ENCODE data around the gene ATP13A1.
"Not testable (repeated sequence)": the region's sequence is repeated elsewhere in the genome, so short reads cannot be mapped to it uniquely, and the experiment has no call there.

ATP13A1 gene

DNA sequence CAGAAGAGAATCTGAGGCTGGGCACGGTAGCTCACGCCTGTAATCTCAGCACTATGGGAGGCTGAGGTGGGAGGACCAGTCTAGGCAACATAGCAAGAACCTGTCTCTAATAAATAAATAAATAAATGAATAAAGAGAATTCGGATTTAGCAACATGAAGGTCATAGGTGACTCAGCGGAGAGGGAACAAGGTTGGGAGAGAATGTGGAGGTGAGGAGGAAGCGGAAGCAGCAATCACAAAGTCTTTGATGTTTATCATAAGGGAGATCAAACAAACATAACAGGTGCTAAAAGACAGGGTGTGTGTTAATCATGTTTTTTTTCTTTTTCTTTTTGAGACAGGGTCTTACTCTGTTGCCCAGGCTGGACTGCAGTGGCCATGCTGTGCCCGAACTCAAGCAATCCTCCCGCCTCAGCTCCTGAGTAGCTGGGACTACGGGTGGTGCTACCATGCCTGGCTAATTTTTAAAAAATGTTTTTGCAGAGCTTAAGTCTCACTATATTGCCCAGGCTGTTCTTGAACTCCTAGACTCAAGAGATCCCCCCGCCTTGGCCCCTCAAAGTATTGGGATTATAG lies 61.3 kb downstream of the ATP13A1 start:
- H3K9me3 ChIP-seq (ENCODE audit: severe bottlenecking), result no peaks in the 10 kb centered on the region
- TF ChIP-seq, protein P1, sequence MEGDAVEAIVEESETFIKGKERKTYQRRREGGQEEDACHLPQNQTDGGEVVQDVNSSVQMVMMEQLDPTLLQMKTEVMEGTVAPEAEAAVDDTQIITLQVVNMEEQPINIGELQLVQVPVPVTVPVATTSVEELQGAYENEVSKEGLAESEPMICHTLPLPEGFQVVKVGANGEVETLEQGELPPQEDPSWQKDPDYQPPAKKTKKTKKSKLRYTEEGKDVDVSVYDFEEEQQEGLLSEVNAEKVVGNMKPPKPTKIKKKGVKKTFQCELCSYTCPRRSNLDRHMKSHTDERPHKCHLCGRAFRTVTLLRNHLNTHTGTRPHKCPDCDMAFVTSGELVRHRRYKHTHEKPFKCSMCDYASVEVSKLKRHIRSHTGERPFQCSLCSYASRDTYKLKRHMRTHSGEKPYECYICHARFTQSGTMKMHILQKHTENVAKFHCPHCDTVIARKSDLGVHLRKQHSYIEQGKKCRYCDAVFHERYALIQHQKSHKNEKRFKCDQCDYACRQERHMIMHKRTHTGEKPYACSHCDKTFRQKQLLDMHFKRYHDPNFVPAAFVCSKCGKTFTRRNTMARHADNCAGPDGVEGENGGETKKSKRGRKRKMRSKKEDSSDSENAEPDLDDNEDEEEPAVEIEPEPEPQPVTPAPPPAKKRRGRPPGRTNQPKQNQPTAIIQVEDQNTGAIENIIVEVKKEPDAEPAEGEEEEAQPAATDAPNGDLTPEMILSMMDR (IDR thresholded peaks at IDR 0.05; ENCODE audit: poor library complexity, severe bottlenecking), result no peak
- ATAC-seq (ENCODE audit: low read depth) (no peak), DNase-seq (ENCODE audit: low spot score) (no peak)
- H3K27me3 ChIP-seq (ENCODE audit: insufficient read depth, poor library complexity, severe bottlenecking), result no peaks in the 10 kb centered on the region
- H3K4me1 ChIP-seq (ENCODE audit: insufficient read depth, poor library complexity, severe bottlenecking), result peaks cover 38% of the 10 kb centered on the region
- H3K36me3 ChIP-seq (ENCODE audit: low read depth), result no peaks in the 10 kb centered on the region; the same call in 1 of the 2 replicates
- H3K4me3 ChIP-seq (ENCODE audit: severe bottlenecking), result no peak overlapping the region
- peak overlapping the region; percentile 83 for H3K27ac ChIP-seq (ENCODE audit: poor library complexity, severe bottlenecking)

DNA sequence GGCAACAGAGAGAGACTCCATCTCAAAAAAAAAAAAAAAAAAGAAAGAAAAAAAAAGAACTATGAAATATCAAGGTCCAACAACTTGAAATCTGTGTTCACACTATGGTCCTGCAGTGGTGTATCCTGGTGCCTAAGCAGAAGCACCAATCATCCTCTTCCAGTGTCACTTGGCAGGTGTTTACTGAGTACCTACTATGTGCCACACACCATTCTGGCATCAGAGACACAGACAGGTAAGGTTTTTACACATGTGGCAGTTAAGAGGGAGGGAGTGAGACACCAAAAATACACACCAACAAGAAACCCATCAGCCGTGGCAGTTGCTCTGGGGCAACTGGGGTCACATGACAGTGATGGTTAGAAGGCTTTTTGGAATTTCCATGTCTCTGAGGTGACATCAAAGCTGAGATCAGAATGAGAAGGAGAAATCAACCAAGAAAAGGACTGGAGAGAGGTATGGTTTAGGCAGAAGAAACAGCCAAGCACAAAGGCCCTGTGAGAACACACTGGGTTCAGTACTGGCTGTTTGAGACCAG lies 62.6 kb downstream of the ATP13A1 start:
- Histone ChIP-seq H3K9me3 (ENCODE audit: severe bottlenecking) (no peaks in the 10 kb centered on the region), H3K27ac (ENCODE audit: poor library complexity, severe bottlenecking) (no peak overlapping the region), H3K27me3 (ENCODE audit: insufficient read depth, poor library complexity, severe bottlenecking) (no peaks in the 10 kb centered on the region), H3K4me3 (ENCODE audit: severe bottlenecking) (no peak overlapping the region), H3K4me1 (ENCODE audit: insufficient read depth, poor library complexity, severe bottlenecking) (peaks cover 30% of the 10 kb centered on the region), H3K36me3 (ENCODE audit: low read depth) (no peaks in the 10 kb centered on the region)
- ATAC-seq (ENCODE audit: low read depth) (no peak), DNase-seq (ENCODE audit: low spot score) (no peak)
- TF ChIP-seq, protein P1 (IDR thresholded peaks at IDR 0.05; ENCODE audit: poor library complexity, severe bottlenecking), result no peak

DNA sequence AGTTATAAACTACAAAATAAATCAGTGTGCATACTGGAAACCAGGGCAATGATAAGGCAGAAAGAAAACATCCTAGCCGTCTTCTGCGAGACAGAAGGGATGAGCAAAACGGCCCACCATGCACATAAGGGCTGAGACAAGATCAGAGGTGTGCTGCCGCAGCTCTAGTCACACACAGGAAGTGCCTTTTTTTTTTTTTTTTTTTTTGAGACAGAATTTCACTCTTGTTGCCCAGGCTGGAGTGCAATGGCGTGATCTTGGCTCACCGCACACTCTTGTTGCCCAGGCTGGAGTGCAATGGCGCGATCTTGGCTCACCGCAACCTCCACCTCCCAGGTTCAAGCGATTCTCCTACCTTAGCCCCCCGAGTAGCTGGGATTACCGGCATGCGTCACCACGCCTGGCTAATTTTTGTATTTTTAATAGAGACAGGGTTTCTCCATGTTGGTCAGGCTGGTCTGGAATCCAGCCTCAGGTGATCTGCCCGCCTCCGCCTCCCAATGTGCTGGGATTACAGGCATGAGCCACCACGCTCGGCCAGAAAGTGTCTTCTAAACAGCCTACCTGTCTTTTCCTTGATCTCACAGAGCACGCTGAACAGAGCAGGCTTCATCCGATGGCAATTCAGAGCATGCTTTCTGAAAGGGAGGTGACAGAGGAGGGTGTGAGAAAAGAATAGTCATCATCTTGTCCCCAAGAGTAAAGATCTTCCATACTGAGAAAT lies 64.6 kb downstream of the ATP13A1 start:
- not testable (repeated sequence) for H3K4me3 ChIP-seq (ENCODE audit: severe bottlenecking); H3K36me3 ChIP-seq (ENCODE audit: low read depth); H3K27me3 ChIP-seq (ENCODE audit: insufficient read depth, poor library complexity, severe bottlenecking); ATAC-seq (ENCODE audit: low read depth); H3K9me3 ChIP-seq (ENCODE audit: severe bottlenecking); H3K27ac ChIP-seq (ENCODE audit: poor library complexity, severe bottlenecking); DNase-seq (ENCODE audit: low spot score)
- H3K4me1 ChIP-seq (ENCODE audit: insufficient read depth, poor library complexity, severe bottlenecking), result peaks cover 22% of the 10 kb centered on the region

DNA sequence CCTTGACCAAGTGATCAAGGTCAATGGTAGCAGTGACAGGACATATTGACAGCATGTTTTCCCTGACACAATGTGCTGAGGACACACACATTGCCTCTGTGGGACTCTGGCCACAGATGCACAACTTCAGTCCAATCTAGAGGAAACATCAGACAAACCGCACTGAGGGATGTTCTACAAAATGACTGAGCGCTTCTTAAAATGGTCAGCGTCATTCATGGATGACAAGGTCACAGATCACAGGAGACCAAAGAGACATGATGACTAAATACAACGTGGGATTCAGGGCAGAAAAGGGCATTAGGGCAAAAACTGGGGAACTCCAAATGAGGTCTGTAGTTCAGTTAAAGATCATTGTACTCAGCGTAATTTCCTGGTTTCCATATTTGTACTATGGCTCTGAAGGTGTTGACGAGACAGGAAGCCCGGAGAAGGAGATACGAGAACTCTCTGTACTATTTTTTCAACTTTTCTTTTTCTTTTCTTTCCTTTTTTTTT lies 65.6 kb downstream of the ATP13A1 start:
- Histone ChIP-seq H3K27me3 (ENCODE audit: insufficient read depth, poor library complexity, severe bottlenecking) (no peaks in the 10 kb centered on the region), H3K36me3 (ENCODE audit: low read depth) (no peaks in the 10 kb centered on the region), H3K4me3 (ENCODE audit: severe bottlenecking) (no peak overlapping the region), H3K27ac (ENCODE audit: poor library complexity, severe bottlenecking) (no peak overlapping the region), H3K9me3 (ENCODE audit: severe bottlenecking) (no peaks in the 10 kb centered on the region), H3K4me1 (ENCODE audit: insufficient read depth, poor library complexity, severe bottlenecking) (peaks cover 14% of the 10 kb centered on the region)
- TF ChIP-seq, protein P1 (IDR thresholded peaks at IDR 0.05; ENCODE audit: poor library complexity, severe bottlenecking), result no peak
- DNase-seq (ENCODE audit: low spot score) (no peak), ATAC-seq (ENCODE audit: low read depth) (no peak)

Data from RWPE2 (cell line).